CD4-positive, alpha-beta T cell treated with Interleukin-6 for 4 hours (primary cell): ENCODE results near the gene CD68.
"Not testable (repeated sequence)": the region's sequence is repeated elsewhere in the genome, so short reads cannot be mapped to it uniquely, and the experiment has no call there.

Experiments used
- DNase-seq: peaks from one replicate; pipeline ENCODE4 v3.0.0-alpha.2; 2020; ENCODE audit warnings: mixed read lengths

Gene CD68

DNA sequence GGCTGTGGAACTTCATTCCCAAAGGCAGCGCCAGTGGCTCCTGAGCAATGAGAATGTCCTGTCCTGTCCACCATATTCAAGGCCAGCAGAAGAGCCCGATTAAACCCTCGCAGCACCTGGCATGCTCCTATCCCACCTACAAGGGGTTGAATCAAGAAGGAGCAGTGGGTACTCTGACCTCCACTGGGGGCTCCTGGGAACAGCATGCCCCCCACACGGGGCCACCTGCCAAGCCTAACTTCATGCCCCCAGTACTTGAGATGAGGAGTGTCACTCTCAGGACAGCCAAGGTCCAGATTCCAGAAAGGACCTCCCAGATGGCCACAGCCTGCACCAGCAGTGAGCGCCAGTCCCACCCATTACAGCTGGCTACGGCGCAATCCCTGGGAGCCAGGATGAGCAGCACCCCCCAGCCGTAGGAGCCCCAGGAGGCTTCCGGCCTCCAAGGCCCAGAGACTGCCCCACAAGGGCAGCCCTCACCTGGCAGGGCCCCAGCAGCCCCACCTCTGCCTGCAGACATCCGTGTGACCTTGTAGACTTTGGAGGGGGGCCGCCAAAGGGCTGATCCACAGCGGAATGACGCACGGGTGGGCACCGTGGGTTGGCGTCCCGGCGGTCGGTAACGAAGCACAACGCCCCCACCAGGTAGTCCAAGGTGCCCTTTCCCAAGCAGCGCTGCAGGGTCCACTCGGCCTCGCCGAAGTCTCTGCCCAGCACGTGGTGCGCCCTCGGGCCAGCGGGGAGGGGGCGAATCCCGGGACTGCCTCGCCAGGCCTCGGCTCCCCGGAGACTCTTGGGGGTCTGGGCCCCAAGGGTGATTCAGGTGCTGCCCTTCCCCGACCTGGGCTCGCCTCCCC is 3.2 kb downstream of the CD68 start:
- no peak for DNase-seq

- peak; percentile 96 for DNase-seq
Measured at GRCh38 chr17:7583253-7584109, 4.0 kb downstream of the CD68 start, which contains the start of gene MPDU1. TSS of gene MPDU1 (plus strand) at chr17:7583852. CDS start at chr17:7583863, 11 bp downstream.

DNA sequence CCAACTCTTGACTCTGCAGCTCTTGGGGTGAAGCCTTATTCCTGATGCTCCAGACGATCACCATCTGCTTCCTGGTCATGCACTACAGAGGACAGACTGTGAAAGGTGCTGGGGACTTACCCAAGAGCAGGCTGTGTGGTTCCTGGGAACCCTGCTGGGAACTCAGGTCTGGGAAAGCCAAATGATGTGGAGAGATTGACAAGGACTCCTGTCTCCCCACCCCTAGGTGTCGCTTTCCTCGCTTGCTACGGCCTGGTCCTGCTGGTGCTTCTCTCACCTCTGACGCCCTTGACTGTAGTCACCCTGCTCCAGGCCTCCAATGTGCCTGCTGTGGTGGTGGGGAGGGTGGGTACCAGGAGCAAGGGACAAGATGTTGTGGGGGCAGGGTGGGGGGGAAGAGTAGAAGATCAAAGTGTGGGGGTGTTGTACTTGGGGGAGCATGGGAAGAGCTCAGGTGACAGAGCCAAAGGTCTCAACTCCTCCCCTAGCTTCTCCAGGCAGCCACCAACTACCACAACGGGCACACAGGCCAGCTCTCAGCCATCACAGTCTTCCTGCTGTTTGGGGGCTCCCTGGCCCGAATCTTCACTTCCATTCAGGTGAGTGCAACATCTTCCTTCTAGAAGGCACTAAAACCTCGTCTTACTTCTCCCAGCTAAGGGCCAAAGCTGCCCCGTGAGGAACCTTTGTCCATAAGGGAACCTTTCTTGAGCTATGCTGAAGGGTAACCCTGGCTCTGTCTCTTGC is 7.4 kb downstream of the CD68 start:
- no peak for DNase-seq

DNA sequence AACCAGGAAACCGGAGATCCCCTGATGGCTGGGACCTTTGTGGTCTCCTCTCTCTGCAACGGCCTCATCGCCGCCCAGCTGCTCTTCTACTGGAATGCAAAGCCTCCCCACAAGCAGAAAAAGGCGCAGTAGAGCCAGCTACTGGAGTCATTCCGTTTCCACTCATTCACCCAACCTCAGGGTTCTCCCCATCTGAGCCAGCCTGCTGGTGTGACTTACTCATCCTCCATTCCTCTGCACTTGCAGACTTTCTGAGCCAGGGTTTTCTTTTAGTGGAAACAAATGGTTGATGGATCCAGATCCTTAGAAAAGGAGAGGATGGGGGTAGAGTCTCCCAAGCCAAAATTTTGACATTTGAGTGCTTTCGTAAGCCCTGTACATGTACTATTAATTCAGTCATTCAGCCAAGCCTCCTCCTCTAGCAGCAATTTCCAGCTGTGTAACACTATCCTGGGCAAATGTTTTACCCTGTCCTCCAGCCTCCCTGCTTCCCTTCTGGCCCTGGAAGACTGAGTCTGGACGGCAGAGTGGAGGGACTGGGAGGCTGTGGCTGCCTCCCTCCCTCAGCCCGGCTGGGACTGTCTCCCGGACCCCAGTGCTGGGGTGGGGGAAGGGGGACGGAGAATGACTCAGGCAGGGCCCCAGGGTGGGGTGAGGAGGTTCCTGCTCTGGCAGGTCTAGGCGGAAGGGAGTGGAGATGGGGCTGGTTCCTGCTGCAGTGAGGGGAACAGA is 8.1 kb downstream of the CD68 start:
- DNase-seq, result no peak

DNA sequence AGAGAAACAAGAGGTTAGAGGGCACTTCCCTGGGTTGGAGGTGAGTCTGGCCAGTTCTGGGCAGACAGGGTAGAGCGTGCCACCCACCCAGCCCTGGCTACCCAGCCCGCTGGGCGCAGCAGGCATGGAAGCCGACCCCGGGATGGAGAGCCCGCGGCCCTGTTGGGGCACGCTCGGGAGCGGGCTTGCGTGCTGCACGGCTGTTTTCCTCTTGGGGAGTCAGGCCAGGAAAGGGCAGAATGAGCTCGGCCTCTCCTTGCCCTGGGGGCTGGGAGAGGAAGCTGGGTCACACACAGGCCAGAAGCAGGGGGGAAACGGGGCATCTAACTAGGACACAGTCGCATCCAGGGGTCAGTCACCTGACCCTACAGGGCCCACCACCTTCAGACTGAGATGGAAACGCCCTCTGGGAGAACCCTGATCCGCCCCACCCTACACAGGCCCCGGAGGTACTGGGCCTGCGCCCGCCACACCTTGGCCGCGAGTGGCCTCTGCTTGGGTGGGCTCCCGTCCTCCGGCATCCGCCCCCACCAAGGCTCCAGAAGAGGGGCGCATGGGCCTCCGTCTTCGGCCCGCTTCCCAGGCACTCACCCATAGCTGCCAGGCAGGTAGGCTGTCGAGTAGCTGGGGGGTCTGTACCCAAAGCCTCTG is 9.2 kb downstream of the CD68 start:
- DNase-seq, result no peak

DNA sequence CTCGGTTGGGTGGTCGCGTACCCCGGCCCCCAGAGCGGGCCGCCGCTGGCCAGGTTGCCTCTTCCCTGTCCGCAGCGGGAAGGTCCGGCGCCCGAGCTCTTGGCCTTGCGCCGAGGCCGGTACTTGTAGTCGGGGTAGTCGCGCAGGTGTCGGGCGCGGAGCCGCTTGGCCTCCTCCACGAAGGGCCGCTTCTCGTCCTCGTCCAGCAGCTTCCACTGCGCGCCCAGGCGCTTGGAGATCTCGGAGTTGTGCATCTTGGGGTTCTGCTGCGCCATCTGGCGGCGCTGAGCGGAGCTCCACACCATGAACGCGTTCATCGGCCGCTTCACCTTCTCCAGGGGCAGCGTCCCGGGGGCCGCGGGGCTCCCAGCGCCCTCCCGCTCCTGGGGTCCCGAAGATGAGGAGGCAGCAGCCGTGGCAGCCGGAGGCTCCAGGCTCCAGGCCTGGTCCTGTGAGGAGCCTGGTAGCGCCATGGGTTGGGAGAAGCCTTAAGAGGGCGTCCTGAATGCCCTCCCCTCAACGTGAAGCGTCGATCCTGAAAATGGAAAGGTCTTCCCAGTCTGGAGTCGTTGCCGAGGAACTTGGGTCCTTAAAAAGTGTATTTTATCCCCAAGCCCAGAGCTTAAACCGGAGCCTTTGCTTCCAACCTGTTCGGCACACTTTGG is 9.9 kb downstream of the CD68 start:
- peak; percentile 79 for DNase-seq

DNA sequence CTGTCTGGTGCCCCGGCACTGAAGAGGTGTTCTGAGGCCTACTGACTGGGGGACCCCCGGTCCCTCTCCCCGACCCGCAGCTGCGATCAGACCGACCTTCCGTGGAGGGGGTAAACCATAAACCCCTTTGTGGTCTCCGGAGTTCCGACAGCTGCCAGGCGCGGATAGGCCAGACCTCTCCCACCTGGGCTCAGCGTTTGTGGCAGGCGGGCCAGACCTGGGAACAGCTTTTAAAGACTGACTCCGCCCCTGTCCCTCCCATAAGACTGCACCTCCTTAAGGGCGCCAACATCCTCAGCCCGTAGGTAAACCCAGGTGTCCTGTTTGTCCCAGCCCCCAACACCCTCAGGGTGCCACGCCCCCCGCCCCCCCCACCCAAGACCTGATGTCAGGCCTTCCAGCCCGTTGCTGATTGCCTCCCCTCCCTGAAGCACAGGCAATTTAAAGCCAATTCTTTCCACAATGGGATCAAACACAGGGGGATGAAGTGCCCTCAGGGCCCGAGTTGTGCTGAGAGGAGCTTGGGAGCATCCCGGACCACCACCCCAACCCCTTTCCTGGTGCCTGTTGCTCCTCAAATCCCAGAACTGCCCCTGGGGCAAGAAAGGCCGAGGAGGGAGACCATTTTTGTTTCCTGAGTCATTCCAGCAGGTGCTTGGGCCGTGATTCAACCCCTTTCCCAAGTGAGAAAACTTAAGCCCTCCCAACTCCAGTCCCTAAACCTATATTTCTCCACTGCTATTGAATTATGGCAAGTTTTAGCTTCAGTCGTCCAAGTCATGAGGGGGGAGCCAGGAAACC is 10.7 kb downstream of the CD68 start, which contains the start of gene SOX15:
SOX15 (minus strand) TSS at position 204 of the 801 bp plus-strand sequence. CDS start 418 bp downstream, outside the sequence.
- no peak for DNase-seq

- DNase-seq, result no peak
Measured at GRCh38 chr17:7590743-7591142, 11.3 kb downstream of the CD68 start.

DNA sequence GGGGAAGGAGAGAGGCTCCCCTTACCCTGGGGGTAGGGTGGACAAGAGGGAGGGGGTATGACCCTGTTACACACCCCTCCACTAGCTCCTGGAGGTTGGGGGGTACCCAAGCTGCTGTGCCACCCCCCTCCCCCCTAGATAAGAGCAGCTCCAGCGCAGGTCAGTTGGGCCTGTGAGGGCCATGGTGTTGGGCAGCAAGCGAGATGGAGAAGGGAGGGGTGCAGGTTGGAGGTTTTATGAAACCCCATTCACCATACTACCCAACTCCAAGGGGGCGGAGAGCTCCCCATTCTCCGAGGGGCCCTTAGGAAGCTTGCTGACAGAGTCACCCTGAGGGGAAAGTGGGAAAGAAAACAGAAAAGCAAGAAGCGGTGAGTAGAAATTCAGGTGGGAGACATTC is 12.2 kb downstream of the CD68 start:
- no peak for DNase-seq

- DNase-seq, result no peak
Measured at GRCh38 chr17:7592422-7593021, 13.1 kb downstream of the CD68 start.

GRCh38 chr17:7593296-7593695 is 13.9 kb downstream of the CD68 start:
- no peak for DNase-seq

GRCh38 chr17:7597561-7597960 is 18.1 kb downstream of the CD68 start:
- DNase-seq, result not testable (repeated sequence)

- DNase-seq, result no peak
Measured at GRCh38 chr17:7606280-7606679, 26.8 kb downstream of the CD68 start.

DNA sequence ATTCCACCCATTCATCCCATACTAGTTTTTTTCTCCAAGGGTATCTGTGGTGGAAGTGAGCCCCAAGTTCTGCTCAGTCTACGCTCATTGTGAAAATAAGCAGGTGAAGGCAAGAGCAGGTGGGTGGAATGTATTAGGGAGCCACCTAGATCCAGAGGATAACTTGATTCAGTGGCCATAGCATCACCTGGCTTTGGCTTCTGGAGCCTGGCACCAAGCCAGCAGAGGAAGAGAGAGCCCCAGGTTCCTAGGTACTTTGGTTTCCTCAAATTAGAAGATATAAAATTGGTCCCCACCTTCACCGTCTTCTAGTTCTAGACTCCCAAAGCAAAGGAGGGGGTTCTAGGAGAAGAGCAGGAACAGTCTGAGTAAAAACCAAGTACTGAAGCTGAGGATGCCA is 31.2 kb downstream of the CD68 start:
- no peak for DNase-seq

DNA sequence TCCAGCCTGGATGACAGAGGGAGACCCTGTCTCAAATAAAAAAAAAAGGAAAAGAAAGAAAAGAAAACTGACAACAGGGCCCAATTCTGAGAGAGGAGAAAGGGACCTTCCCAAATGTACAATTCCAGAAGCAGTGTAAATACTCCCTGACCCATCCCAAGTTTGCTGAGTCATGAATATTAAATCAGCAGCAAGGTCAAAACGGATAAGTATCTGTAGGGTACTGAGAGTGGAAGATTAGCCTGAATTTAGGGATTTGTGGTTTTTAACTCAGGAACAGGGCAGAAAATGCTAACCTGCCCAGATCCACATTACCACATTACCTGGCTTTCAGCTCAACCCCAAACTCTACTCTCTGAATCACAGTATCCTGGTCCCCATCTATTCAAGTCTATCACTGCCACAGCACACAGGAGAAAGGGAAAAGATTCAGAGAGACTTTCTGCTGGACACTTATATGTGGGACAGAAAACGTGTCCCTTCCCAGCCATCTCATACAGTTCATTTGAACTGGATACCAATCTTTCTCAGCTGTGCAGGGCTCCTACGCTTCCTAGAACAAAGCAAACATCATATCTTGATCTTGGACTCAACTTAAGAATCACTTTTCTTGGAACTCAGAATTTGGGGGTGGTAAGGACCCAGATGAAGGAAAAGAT is 32.3 kb downstream of the CD68 start:
- DNase-seq, result no peak

- DNase-seq, result no peak
Measured at GRCh38 chr17:7612294-7612640, 32.8 kb downstream of the CD68 start.

DNA sequence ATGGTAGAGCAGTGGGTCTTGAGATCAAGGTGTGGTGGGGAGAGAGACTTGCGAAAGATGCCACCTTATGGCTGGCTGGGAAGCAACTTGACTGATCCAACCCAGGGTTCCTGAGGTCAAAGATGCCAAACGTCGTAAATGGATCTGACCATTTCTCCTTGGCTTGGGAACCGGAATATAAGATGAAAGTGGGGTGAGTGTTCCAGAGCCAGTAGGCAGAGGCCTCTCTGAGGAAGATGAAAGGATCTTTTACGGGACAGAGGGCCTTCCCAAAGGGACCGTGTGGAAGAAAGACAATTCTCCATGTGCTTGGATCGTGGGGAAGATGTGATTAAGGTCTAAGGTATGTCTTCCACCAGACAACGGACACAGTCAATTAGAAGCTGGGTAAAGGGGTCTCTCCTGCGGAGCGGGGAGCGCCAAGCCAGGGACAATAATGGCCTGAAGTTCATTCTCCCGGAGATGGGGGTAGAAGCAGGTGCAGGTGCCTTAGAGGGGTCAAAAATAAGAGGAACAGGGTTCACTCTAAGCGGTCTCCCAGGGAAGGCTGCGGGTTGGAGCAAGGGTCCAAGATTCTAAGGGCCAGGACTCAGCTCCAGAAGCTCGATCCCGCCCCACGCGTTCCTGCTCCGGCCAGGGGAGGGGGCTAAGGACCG is 34.5 kb downstream of the CD68 start:
- no peak for DNase-seq

- peak; percentile 99 for DNase-seq
Measured at GRCh38 chr17:7614425-7615264, 35.2 kb downstream of the CD68 start, which contains the start of gene FXR2. TSS of gene FXR2 (minus strand) at chr17:7614897. CDS start at chr17:7614532, 365 bp downstream.
